Measurements from ENCODE around the gene DHX34. TPM values are rescaled to one million over a fixed set of nuclear protein-coding genes. Genes with fewer than 3 reads are reported as not detected.

DHX34 gene
- total and polyA plus RNA-seq, 9 of the 15 experiments (the other 6 are each of a cell fraction or from before 2014, with no cell fraction given) = 0.36 to 42.0 (median 15.0) TPM

DNA sequence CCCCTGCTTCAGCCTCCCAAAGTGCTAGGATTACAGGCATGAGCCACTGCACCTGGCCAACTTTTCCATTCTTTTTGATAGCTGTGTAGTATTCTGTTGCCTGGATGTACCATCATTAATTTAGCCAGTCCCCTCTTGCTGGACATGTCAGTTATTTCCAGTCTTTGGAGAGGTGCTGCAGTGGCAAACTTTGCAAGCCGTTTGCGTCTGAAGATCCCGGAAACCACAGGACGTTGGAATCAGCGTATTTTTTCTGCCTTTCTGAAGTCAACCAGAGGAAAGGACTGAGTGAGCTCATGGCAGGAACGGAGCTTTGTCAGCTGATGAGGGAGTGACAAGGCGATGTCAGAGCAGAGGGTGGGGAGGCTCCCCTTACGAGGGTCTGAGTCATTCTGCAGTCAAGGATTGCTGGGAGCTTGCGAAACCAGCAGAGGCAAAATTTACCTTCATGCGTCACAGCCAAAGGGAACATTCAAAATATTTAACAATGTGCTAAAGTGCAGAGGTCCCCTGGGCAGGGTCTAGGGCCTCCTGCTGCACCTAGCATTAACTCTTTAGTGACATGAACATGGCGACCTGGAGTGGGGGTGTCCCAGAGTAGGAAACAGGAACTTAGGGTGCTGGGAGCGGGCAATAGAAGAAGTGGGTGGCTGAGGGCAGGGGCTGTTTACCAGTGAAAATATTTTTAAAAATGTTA lies 33.8 kb upstream of the DHX34 start (continued):
- TF ChIP-seq, protein P1, sequence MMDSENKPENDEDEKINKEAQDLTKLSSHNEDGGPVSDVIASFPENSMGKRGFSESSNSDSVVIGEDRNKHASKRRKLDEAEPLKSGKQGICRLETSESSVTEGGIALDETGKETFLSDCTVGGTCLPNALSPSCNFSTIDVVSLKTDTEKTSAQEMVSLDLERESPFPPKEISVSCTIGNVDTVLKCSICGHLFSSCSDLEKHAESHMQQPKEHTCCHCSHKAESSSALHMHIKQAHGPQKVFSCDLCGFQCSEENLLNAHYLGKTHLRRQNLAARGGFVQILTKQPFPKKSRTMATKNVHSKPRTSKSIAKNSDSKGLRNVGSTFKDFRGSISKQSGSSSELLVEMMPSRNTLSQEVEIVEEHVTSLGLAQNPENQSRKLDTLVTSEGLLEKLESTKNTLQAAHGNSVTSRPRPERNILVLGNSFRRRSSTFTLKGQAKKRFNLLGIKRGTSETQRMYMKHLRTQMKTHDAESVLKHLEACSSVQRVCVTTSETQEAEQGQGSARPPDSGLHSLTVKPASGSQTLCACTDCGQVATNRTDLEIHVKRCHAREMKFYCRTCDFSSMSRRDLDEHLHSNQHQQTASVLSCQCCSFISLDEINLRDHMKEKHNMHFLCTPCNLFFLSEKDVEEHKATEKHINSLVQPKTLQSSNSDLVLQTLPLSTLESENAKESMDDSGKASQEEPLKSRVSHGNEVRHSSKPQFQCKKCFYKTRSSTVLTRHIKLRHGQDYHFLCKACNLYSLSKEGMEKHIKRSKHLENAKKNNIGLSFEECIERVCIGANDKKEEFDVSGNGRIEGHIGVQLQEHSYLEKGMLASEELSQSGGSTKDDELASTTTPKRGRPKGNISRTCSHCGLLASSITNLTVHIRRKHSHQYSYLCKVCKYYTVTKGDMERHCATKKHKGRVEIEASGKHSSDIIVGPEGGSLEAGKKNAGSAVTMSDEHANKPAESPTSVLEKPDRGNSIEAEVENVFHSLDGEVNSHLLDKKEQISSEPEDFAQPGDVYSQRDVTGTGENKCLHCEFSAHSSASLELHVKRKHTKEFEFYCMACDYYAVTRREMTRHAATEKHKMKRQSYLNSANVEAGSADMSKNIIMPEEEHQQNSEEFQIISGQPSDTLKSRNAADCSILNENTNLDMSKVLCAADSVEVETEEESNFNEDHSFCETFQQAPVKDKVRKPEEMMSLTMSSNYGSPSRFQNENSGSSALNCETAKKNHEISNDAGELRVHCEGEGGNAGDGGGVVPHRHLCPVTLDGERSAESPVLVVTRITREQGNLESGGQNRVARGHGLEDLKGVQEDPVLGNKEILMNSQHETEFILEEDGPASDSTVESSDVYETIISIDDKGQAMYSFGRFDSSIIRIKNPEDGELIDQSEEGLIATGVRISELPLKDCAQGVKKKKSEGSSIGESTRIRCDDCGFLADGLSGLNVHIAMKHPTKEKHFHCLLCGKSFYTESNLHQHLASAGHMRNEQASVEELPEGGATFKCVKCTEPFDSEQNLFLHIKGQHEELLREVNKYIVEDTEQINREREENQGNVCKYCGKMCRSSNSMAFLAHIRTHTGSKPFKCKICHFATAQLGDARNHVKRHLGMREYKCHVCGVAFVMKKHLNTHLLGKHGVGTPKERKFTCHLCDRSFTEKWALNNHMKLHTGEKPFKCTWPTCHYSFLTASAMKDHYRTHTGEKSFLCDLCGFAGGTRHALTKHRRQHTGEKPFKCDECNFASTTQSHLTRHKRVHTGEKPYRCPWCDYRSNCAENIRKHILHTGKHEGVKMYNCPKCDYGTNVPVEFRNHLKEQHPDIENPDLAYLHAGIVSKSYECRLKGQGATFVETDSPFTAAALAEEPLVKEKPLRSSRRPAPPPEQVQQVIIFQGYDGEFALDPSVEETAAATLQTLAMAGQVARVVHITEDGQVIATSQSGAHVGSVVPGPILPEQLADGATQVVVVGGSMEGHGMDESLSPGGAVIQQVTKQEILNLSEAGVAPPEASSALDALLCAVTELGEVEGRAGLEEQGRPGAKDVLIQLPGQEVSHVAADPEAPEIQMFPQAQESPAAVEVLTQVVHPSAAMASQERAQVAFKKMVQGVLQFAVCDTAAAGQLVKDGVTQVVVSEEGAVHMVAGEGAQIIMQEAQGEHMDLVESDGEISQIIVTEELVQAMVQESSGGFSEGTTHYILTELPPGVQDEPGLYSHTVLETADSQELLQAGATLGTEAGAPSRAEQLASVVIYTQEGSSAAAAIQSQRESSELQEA (IDR thresholded peaks at IDR 0.05; ENCODE audit: low read depth) = no peak
- TF ChIP-seq, protein P2, sequence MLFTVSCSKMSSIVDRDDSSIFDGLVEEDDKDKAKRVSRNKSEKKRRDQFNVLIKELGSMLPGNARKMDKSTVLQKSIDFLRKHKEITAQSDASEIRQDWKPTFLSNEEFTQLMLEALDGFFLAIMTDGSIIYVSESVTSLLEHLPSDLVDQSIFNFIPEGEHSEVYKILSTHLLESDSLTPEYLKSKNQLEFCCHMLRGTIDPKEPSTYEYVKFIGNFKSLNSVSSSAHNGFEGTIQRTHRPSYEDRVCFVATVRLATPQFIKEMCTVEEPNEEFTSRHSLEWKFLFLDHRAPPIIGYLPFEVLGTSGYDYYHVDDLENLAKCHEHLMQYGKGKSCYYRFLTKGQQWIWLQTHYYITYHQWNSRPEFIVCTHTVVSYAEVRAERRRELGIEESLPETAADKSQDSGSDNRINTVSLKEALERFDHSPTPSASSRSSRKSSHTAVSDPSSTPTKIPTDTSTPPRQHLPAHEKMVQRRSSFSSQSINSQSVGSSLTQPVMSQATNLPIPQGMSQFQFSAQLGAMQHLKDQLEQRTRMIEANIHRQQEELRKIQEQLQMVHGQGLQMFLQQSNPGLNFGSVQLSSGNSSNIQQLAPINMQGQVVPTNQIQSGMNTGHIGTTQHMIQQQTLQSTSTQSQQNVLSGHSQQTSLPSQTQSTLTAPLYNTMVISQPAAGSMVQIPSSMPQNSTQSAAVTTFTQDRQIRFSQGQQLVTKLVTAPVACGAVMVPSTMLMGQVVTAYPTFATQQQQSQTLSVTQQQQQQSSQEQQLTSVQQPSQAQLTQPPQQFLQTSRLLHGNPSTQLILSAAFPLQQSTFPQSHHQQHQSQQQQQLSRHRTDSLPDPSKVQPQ (CRISPR knock-in tag; IDR thresholded peaks at IDR 0.05; ENCODE audit: borderline replicate concordance) = no peak
- TF ChIP-seq RB1 (IDR thresholded peaks at IDR 0.05; ENCODE audit: low read depth) = no peak
- no peak for TF ChIP-seq ZC3H8 (IDR thresholded peaks at IDR 0.05)
- TF ChIP-seq, protein P3, sequence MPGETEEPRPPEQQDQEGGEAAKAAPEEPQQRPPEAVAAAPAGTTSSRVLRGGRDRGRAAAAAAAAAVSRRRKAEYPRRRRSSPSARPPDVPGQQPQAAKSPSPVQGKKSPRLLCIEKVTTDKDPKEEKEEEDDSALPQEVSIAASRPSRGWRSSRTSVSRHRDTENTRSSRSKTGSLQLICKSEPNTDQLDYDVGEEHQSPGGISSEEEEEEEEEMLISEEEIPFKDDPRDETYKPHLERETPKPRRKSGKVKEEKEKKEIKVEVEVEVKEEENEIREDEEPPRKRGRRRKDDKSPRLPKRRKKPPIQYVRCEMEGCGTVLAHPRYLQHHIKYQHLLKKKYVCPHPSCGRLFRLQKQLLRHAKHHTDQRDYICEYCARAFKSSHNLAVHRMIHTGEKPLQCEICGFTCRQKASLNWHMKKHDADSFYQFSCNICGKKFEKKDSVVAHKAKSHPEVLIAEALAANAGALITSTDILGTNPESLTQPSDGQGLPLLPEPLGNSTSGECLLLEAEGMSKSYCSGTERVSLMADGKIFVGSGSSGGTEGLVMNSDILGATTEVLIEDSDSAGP (CRISPR knock-in tag; IDR thresholded peaks at IDR 0.05) = no peak
- no peak for TF ChIP-seq ZNF134 (CRISPR knock-in tag; conservative IDR thresholded peaks at IDR 0.05)
- TF ChIP-seq STAG1 (CRISPR knock-in tag; IDR thresholded peaks at IDR 0.05; ENCODE audit: borderline replicate concordance) = no peak
- no peak for TF ChIP-seq TFAM (CRISPR knock-in tag; conservative IDR thresholded peaks at IDR 0.05)
- TF ChIP-seq, protein P4, sequence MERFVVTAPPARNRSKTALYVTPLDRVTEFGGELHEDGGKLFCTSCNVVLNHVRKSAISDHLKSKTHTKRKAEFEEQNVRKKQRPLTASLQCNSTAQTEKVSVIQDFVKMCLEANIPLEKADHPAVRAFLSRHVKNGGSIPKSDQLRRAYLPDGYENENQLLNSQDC (CRISPR knock-in tag; IDR thresholded peaks at IDR 0.05) = no peak
- TF ChIP-seq ZNF431 (CRISPR knock-in tag; IDR thresholded peaks at IDR 0.05) = no peak
- TF ChIP-seq ZNF324 (CRISPR knock-in tag; IDR thresholded peaks at IDR 0.05) = no peak
- TF ChIP-seq MTF1 (CRISPR knock-in tag; IDR thresholded peaks at IDR 0.05; ENCODE audit: borderline replicate concordance) = no peak
- no peak for TF ChIP-seq RFX5 (IDR thresholded peaks at IDR 0.05; ENCODE audit: low read depth, low read length)
- TF ChIP-seq NR3C1 (CRISPR knock-in tag; IDR thresholded peaks at IDR 0.05) = no peak
- no peak for TF ChIP-seq IFI16 (CRISPR knock-in tag; IDR thresholded peaks at IDR 0.05)
